GM11168 (cell line): Measurements from ENCODE around the gene RPS24.
"Not testable (repeated sequence)": the region's sequence is repeated elsewhere in the genome, so short reads cannot be mapped to it uniquely, and the experiment has no call there.

ENCODE experiments used
- in situ Hi-C: fragments of 300-500 bp; cut with MboI; formaldehyde crosslinking; loops from one replicate; pipeline ENCODE4 v1.12.0; 2022; ENCODE audit warnings: low sequenced_read_pairs; ENCODE audit not compliant: unreplicated experiment

RPS24 gene

DNA sequence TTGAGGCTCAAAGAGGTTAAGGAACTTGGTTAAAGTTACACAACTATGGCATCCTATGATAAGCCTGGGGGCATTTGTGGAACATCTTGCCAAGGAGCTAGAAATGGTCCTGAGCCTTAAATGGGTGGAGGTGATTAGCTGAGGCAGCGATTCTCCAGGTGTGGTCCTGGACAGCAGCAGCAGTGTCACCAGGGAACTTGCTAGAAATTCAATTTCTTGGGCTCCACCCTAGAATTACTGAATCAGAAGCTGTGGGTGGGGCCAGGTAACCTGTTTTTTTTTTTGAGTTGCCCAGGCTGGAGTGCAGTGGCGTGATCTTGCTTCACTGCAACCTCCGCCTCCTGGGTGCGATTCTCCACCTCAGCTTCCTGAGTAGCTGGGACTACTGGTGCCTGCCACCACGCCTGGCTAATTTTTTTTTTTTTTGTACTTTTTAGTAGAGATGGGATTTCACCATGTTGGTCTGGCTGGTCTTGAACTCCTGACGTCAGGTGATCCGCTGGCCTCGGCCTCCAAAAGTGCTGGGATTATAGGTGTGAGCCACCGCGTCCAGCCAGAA is 13.1 kb downstream of the RPS24 start:
- in situ Hi-C loops: loop anchor here (25.0 kb wide), 1 partner anchor 1141 kb away; no protein-coding TSS in a partner anchor

DNA sequence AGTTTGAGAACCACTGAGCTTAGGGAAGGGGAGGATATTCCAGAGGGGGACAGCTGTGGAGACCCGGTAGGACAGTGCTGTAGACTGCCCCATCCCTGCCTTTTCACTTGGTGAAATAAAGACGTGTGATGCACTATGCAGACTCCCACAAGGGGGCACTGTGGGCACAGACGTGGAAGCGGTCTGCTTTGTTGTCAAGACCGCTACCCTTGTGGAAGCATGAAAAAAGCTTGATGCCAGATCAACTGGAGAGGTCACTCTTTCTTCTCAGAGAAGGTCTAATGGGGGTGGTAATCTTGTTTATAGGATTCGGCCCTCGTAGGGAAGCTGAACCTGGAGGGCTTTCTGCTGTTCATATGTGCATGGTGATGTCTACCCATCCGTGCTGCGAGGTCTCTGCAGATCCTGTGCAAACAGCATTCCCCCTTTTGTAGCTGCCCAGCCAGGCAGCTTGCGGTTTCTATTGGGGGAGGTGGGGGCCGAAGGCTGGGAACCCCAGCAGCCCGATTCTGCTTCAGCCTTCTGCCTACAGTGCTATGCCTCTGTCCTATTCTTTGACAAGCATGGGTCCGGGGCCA is 13.7 kb downstream of the RPS24 start:
- in situ Hi-C loops: loop anchor here (25.0 kb wide), 1 partner anchor 1140 kb away; no protein-coding TSS in a partner anchor

DNA sequence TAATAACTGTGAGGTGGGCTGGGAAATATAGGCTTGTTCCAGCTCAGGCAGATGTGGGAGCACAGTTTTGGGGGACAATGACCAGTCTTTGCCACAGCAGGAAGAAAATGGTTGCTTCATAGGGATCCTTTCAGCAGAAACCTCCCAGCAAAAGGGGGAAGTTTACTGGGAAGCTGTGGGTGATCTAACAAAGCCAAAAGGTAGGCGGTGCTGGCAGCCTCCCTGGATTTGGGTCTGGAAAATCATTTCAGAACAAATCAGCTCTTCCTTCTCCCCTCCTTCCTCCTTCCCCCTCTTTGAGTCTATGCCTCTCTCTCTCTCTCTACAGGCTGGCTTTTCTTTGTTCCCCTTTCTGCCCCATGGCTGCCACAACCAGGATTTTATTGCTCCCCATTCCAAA is 16.2 kb downstream of the RPS24 start:
- in situ Hi-C loops: loop anchor here (25.0 kb wide), 2 partner anchors 612 to 1137 kb away; no protein-coding TSS in a partner anchor

DNA sequence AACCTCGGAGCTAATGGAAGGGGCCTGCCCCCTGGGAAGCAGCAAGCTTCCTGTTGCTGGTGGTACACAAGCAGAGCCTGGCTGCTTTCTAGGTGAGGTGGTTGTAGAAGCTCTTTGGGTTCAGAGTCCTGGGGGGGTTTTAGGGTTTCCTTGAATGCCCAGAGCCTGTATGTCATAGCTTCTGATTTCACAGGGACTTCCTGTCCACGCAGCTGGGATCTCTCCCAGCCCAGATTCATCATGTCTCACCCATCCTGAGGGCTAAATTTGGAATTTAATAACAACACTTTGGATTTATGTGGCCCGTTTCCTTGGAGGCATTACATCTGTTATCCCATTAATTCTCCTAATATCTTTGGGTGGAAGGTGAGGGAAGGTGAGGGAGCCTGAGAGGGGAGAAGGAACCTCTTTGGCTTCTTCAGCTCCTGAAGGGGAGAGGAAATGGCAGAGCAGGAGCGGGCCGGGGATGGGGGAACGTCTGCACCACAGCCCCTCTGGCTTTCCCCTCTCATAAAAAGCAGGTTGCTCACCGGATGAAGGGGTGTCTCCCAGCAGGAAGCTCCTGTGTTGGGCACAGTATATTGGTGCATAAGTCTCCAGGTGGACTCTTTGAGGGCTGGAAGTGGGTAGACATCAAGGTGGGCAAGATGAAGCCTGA is 19.7 kb downstream of the RPS24 start:
- in situ Hi-C loops: loop anchor here (25.0 kb wide), 1 partner anchor 609 kb away; no protein-coding TSS in a partner anchor

DNA sequence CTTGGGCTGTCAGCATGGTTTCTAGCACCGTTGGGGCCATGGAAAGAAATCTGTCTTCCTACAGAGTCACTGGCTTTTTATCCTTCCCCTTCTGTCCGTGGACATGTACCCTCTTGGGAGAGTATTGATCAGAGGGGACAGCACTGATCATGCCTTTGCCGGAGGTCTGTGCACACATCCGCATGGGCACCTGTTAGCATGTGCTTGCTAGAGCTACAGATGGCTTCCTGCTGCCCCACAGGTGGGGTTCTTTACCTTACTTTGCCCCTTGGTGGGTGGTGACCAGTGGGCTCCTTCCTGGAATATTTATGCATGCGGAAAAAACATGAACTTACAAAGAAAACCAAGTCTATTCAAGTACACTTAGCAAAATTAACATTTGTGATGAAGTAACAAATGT is 24.9 kb downstream of the RPS24 start:
- in situ Hi-C loops: loop anchor here (25.0 kb wide), 1 partner anchor 604 kb away; no protein-coding TSS in a partner anchor

DNA sequence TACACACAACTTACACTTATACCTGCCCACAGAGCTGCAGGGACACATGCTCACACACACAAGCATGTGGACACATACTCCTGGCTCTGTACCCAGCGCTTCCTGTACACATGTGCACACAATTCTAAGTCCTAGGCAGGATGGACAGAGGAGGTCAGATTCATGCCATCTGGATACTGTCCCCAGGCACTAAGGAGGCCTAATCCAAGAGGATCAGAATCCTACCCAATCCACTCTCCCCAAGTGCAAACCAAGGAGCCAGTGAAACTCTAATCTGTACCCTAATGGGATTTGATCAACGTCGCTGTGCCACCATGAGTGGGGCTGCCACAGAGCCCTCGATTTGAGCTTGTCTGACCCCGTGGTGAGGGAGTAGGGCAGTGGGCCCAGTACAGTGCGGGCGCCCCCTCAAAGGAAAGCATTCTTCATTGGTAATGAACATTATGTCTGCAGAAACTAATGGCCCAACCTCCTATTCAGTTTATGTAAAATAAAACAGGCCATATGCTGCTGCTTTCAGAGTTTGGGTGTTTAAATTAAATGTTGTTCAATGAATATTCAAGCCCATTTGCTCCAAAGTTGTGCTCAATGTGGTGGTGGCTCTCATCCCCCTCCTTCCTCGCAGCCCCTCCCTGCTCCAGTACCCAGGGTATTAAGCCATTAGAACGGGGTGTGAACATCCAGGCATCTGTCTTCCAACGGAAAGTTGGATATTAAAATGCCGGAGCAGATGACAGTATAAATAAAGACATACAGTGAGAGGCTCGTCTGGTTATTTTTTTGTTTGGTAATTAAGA is 26.4 kb downstream of the RPS24 start:
- in situ Hi-C loops: loop anchor here (25.0 kb wide), 1 partner anchor 602 kb away; no protein-coding TSS in a partner anchor

DNA sequence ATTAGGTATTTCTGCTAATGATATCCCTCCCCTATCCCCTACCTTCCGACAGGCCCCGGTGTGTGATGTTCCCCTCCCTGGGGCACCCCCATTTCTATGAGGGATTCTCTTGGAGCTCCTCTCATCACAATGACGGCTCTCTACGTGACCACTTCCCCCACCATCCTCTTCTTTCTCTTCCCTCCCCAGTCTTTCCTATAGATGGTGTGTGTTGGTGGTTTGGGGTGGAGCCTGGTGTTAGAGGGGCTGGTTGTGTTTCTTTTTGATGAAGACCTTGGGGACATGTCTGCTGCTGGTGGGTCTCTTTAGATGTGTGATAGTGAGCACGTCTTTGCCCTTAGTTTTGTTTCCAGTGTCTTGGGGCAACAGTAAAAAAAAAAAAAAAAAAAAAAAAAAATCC is 28.6 kb downstream of the RPS24 start:
- in situ Hi-C loops: loop anchor here (25.0 kb wide), 1 partner anchor 600 kb away; no protein-coding TSS in a partner anchor

DNA sequence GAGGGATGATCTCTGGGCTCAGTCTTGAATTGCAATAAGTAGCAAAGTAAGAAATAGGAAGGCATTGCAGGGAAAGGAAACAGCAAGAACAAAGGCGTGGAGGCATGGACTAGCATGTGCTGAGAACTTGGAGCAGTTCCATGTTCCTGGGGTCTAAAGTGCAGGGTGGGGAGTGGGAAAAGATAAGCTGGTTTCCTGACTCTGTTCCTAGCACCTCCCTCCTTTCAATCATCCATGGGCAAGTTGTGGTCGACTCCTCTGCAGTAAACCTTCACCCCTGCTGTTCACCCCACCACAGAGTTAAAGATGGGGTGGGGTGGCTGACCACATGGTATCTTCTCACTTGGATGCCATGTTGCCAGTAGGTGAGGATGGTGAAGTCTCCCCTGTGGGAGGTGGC is 29.6 kb downstream of the RPS24 start:
- in situ Hi-C loops: loop anchor here (25.0 kb wide), 1 partner anchor 599 kb away; no protein-coding TSS in a partner anchor

DNA sequence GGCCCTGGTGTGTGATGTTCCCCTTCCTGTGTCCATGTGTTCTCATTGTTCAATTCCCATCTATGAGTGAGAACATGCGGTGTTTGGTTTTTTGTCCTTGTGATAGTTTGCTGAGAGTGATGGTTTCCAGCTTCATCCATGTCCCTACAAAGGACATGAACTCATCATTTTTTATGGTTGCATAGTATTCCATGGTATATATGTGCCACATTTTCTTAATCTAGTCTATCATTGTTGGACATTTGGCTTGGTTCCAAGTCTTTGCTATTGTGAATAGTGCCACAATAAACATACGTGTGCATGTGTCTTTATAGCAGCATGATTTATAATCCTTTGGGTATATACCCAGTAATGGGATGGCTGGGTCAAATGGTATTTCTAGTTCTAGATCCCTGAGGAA is 31.3 kb downstream of the RPS24 start:
- in situ Hi-C loops: loop anchor here (25.0 kb wide), 1 partner anchor 597 kb away; no protein-coding TSS in a partner anchor

DNA sequence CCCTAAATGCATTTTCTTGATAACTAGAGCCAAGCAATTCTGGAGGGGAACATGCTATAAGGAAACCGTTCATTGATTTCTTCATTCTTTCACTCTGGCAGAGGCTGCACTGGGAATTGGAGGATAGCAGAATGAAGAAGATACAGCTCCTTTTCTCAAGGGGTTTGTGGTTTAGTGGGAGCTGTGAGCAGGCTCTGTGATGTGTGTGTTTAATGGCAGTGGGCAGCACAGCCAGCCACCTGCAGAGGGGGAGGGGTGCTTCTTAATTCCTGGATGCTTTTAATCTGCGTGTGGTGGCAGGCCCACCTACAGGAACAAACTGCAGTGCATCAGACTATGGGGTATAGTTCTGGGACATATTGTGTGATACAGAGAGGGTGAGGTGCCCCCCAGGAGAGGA is 31.9 kb downstream of the RPS24 start:
- in situ Hi-C loops: loop anchor here (25.0 kb wide), 1 partner anchor 597 kb away; no protein-coding TSS in a partner anchor

DNA sequence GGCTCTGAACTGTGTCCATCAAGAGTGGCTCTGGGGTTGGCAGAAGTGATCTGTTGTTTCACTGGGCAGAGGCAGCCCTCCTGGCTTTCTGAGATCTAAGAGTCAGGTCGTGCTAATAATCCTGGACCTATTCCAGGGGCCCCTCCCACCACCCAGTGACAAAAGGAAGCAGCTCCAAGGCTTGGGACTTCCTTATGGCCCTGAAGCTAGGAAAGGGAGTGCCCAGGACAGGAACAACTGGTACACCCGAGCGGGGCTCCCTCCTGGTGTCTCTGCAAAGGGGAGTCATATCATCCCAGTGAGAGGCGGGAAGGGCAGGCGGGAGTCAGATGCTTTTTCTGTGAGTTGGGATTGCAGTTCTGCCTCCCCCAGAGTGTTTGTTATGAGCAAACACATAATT is 32.3 kb downstream of the RPS24 start:
- in situ Hi-C loops: loop anchor here (25.0 kb wide), 1 partner anchor 596 kb away; no protein-coding TSS in a partner anchor

DNA sequence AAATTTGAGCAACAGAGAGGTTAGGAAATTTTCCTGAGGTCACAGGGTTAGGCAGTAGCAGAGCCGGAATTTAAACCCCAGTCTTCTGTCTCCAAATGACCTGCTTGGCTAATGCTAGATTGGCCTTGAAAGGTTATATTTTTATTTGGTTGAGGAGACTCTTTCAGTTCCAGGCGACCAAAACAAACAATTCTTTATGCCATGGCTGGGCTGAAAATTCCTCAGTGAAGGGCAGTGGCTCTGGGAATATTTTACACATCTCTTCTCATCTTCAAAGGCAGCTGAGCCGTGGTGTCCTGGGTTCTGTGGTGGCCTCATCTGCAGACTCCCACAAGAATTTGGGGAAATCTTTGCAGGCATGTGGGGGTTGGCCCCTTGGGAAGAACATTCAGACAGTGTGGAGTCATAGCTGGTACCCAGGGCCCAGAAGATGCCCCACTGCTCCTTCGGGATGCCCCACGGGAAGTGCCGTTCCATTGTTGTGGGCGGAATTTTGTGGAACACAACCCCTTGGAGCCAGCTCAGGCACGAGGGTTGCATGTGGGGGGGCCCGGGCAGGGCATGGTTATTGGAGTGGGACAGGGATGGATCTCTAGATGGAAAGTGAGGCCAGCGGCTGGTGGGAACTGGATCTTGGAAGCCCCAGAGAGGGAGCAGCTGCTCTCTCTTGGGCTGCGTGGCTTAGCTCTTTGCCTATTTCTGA is 33.2 kb downstream of the RPS24 start:
- in situ Hi-C loops: loop anchor here (25.0 kb wide), 1 partner anchor 595 kb away; no protein-coding TSS in a partner anchor

DNA sequence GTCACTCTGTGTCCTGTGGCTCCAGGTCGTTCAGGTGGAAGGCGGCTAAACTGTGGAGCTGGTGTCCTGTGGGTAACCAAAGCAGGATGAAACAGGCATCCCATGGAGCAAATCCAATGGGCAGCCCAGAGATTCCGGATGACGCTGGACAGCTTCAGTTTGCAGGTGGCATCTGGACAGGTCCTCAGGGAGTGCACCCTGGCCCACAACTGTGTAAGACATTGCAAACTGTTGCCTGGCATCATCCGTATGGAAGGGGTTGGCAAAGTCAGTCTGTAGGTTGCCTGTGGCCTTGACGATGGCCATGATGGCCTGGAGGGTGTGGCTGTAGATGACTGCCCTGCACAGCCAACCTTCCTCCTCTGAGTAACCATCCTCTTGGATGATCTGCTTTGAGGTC is 35.5 kb downstream of the RPS24 start:
- in situ Hi-C loops: loop anchor here (25.0 kb wide), 1 partner anchor 593 kb away; no protein-coding TSS in a partner anchor

DNA sequence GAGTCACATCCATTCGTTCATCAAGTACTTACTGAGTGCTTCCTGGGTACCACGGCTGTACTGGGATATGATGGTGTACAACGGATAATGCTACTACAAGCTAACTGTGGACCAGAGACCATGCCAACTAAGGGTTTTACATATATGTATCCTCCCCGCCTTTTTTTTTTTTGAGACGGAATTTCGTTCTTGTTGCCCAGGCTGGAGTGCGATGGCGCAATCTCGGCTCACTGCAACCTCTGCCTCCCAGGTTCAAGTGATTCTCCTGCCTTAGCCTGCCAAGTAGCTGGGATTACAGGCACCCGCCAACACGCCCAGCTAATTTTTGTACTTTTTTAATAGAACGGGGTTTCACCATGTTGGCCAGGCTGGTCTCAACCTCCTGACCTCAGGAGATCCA is 36.4 kb downstream of the RPS24 start:
- in situ Hi-C loops: loop anchor here (25.0 kb wide), 1 partner anchor 592 kb away; no protein-coding TSS in a partner anchor

DNA sequence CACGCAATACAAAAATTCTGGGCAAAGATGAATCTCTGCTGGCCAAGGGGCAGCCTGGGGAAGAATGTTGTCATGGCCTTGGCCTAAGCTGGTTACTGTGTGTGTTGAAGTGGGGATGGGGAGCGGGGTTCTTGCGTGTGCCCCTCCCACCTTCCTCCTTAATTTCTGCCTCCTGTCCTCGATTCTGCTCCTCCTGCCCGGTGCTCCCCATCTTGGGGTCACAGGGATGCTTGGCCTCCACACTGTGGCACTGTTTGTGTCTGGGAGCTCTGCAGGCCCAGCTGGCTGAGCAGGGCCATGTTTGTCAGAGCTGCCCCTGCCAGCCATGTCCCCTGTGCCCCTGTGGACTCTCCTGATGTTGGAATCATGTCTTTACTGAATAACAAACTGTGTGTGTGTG is 37.1 kb downstream of the RPS24 start:
- in situ Hi-C loops: loop anchor here (25.0 kb wide), 1 partner anchor 592 kb away; no protein-coding TSS in a partner anchor

DNA sequence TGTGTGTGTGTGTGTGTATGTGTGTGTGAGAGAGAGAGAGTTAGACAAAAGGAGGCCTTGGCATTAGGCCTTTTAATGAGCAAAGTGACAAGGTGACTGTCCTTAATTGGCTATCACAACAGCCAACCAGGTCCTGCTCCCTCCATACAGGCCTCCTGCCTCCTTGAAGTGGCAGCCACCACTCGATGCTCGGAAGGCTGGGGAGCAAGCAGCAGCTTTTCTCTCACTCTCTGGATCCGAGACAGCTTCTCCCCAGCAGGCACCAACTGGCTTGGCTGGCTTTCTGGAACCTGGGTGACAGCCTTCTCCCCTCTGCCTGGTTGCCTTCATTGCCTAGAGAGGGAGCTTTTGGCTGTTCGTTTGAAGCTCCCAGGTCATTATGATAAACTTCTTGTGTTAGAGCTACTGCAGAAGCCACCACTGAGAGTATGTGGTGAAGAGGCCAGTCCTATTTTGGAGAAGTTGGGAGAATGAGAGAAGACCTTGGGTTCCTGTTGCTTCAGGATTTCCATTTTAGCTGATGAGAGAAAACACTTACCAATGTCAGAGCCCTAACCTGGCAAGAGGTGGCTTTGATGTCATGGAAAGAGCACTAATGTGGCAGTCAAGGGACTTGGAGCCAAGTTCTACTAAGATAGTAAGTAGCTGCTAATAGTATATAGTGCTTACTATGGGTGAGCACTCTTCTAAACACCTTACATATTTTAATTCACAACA is 37.6 kb downstream of the RPS24 start:
- in situ Hi-C loops: loop anchor here (25.0 kb wide), 1 partner anchor 591 kb away; no protein-coding TSS in a partner anchor

DNA sequence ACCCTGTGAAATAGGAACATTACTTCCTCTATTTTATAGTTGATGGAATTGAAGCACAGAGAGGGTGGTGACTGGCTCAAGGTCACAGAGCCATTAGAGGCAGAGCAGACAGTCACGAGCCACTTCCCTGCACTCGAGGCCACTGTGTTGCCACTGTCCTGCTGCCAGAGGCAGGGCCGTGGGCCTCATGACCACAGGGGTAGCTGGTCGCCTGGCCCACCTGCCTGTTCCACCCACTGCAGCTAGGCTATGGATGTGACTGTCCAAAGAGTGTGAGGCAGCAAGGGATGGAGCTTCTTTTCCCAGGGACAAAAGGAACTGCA is 38.2 kb downstream of the RPS24 start:
- in situ Hi-C loops: loop anchor here (25.0 kb wide), 1 partner anchor 590 kb away; no protein-coding TSS in a partner anchor

DNA sequence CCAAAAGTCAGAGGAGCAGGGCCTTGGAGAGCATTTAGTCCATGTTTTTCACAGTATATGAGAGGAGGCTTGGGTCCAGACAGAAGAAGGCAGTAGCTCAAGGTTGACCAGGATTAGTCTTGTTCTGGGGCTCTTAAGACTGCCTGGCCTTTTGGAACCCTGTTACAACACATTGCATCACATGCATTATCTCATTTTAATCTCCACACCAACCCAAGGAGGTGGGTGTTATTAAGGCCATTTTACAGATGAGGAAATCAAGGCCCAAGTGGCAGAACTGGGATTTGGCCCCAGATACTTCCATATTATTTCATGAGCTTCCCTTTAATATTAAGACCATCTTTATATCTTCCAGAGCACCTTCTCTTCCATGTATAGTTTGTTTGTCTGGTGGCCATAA is 38.8 kb downstream of the RPS24 start:
- in situ Hi-C loops: loop anchor here (25.0 kb wide), 1 partner anchor 590 kb away; no protein-coding TSS in a partner anchor

DNA sequence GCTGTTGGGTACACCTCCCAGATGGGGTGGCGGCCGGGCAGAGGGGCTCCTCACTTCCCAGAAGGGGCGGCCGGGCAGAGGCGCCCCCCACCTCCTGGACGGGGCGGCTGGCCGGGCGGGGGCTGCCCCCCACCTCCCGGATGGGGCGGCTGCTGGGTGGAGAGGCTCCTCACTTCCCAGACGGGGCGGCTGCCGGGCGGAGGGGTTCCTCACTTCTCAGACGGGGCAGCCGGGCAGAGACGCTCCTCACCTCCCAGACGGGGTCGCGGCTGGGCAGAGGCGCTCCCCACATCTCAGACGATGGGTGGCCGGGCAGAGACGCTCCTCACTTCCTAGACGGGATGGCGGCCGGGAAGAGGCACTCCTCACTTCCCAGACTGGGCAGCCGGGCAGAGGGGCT is 42.1 kb downstream of the RPS24 start:
- in situ Hi-C loops: not testable (repeated sequence)
